GM19467 (cell line): ENCODE results near the gene RAVER1.

Source experiments
- ATAC-seq: cut with Tn5 transposase; IDR thresholded peaks from one replicate; pipeline ENCODE4 v1.9.1; 2021; ENCODE audit warnings: mild to moderate bottlenecking, moderate library complexity; ENCODE audit not compliant: unreplicated experiment

The RAVER1 gene

GRCh38 chr19:10271543-10272086 is 61.7 kb downstream of the RAVER1 start:
- ATAC-seq: no peak

- ATAC-seq: peak; percentile 46
Observed at GRCh38 chr19:10270616-10271394, 62.5 kb downstream of the RAVER1 start, which contains the start of gene ICAM1. Gene ICAM1, plus strand, starts transcription at chr19:10271120. Its CDS starts 40 bp downstream, at chr19:10271160.

GRCh38 chr19:10270180-10270615 is 63.1 kb downstream of the RAVER1 start:
- ATAC-seq: peak; percentile 27

- peak; percentile 37 for ATAC-seq
Observed at GRCh38 chr19:10269333-10270179, 63.8 kb downstream of the RAVER1 start.

- ATAC-seq: no peak
Observed at GRCh38 chr19:10268071-10268470, 65.3 kb downstream of the RAVER1 start.

- no peak for ATAC-seq
Observed at GRCh38 chr19:10266706-10267105, 66.6 kb downstream of the RAVER1 start.
